K562 (cell line): ENCODE results near the gene TMEM135. TPM values are rescaled to one million over a fixed set of nuclear protein-coding genes. Genes with fewer than 3 reads are reported as not detected.

Experiments
- ATAC-seq: fragments of 200-7000 bp; cut with Tn5 transposase; 3 replicates; pipeline ENCODE4 v1.9.1; 2020; ENCODE audit warnings: moderate library complexity
- BruUV-seq: library from RNA; stranded (reverse); fragments of 400-500 nt; replicated peaks from 2 replicates; lab custom pipeline; 2021; lab: Mats Ljungman, UMichigan
- CTCF ChIA-PET: fragments of 300-600 bp; formaldehyde crosslinking; extraction: SDS; loops from one replicate; lab custom pipeline; 2021; ENCODE audit warnings: low intra/inter-chr PET ratio; lab: Yijun Ruan, JAX
- POLR2A ChIA-PET: fragments of 300-600, 350-650 bp; sonication (Branson Sonifier 250); formaldehyde crosslinking; extraction: SDS; loops from one replicate; lab custom pipeline; 2021; ENCODE audit warnings: antibody characterized with exemption, inconsistent platforms; lab: Yijun Ruan, JAX
- DNase-seq, 4 experiments: peaks; one replicate each; pipeline versions ENCODE4 v3.0.0 to v3.0.0-alpha.2; 2011 to 2018; ENCODE audit warnings: low spot score in 3 of 4, mixed read lengths in 3 of 4; ENCODE audit errors: extremely low read depth in 1 of 4
- FAIRE-seq: peaks from 2 replicates; lab custom pipeline; 2011; peaks lifted over from hg19 to GRCh38; lab: Jason Lieb, UNC
- H2AFZ ChIP-seq: 2 replicates; pipeline ENCODE4 v1.6.0; 2011; ENCODE audit warnings: low read depth, low read length, control low read depth, inconsistent platforms
- H3K27ac ChIP-seq: fragments of 200-600 bp; 3 replicates; pipeline ENCODE4 v1.8.0; 2011; ENCODE audit warnings: low read depth, mild to moderate bottlenecking, control low read depth, inconsistent platforms, low read length, moderate library complexity, mixed read lengths; ENCODE audit errors: extremely low read depth
- H3K27me3 ChIP-seq, 2 experiments: fragments of 300-600 bp in 1 of 2; 2 replicates in 1 of 2; 3 replicates in 1 of 2; pipeline versions ENCODE4 v1.6.0 to v1.8.0; 2011; ENCODE audit warnings: inconsistent platforms in 2 of 2, low read length in 2 of 2, mild to moderate bottlenecking in 1 of 2, mixed read lengths in 1 of 2, moderate library complexity in 1 of 2; ENCODE audit not compliant: control insufficient read depth in 2 of 2, insufficient read depth in 2 of 2
- H3K36me3 ChIP-seq: fragments of 300-600 bp; 3 replicates; pipeline ENCODE4 v1.8.0; 2011; ENCODE audit warnings: mild to moderate bottlenecking, low read length, inconsistent platforms; ENCODE audit not compliant: control insufficient read depth, insufficient read depth
- H3K4me1 ChIP-seq, 2 experiments: fragments of 200-600 bp in 1 of 2; replicated peaks in 1 of 2; 2 replicates in 1 of 2; 3 replicates in 1 of 2; pipeline versions ENCODE4 v1.5.1 to v1.8.0; 2011; ENCODE audit warnings: inconsistent platforms in 2 of 2, low read length in 2 of 2, mild to moderate bottlenecking in 1 of 2, mixed read lengths in 1 of 2, moderate library complexity in 1 of 2; ENCODE audit not compliant: control insufficient read depth in 2 of 2, insufficient read depth in 2 of 2
- H3K4me2 ChIP-seq: 2 replicates; pipeline ENCODE4 v1.6.1; 2011; ENCODE audit warnings: low read length, control low read depth, inconsistent platforms, mixed read lengths; ENCODE audit not compliant: insufficient read depth
- H3K4me3 ChIP-seq: fragments of 200-600 bp; sonication (generic), shearing (Covaris generic); 2 replicates; pipeline ENCODE4 v1.5.1; 2016; ENCODE audit warnings: control low read depth, inconsistent platforms
- H3K79me2 ChIP-seq: fragments of 200-600 bp; 3 replicates; pipeline ENCODE4 v1.8.0; 2011; ENCODE audit warnings: low read length, inconsistent platforms; ENCODE audit not compliant: control insufficient read depth, insufficient read depth
- H3K9ac ChIP-seq, 2 experiments: 2 replicates each; pipeline versions ENCODE4 v1.6.0 to v1.6.1; 2011; ENCODE audit warnings: low read depth in 2 of 2, low read length in 2 of 2, control low read depth in 1 of 2, inconsistent platforms in 1 of 2, mild to moderate bottlenecking in 1 of 2, mixed read lengths in 1 of 2; ENCODE audit not compliant: insufficient read depth in 1 of 2
- H3K9me1 ChIP-seq: one replicate; pipeline ENCODE4 v1.6.0; 2011; ENCODE audit warnings: inconsistent platforms, mild to moderate bottlenecking, low read length, moderate library complexity; ENCODE audit not compliant: control insufficient read depth, insufficient read depth
- H3K9me3 ChIP-seq: replicated peaks from 2 replicates; pipeline ENCODE4 v1.5.1; 2011; ENCODE audit warnings: low read depth, low read length, inconsistent platforms; ENCODE audit not compliant: control insufficient read depth, insufficient read depth
- H4K20me1 ChIP-seq: replicated peaks from 2 replicates; pipeline ENCODE4 v1.6.1; 2011; ENCODE audit warnings: low read length, inconsistent platforms, mixed read lengths; ENCODE audit not compliant: control insufficient read depth, insufficient read depth
- E2F1 ChIP-seq: sonication (generic); formaldehyde crosslinking; IDR thresholded peaks from 2 replicates; pipeline ENCODE4 v1.8.1; 2023; ENCODE audit warnings: mild to moderate bottlenecking, missing genetic modification reagents, moderate library complexity
- FOS ChIP-seq: IDR thresholded peaks from 3 replicates; pipeline ENCODE4 v1.6.1; 2011; ENCODE audit not compliant: insufficient read length; ENCODE audit errors: extremely low read depth
- POLR2H ChIP-seq: IDR thresholded peaks from 2 replicates; pipeline ENCODE4 v1.6.1; 2016; ENCODE audit warnings: missing genetic modification characterization, low read depth, mild to moderate bottlenecking, control low read depth, missing compliant biosample characterization, moderate library complexity
- SMARCE1 ChIP-seq: fragments of 450-650 bp; IDR thresholded peaks from 2 replicates; pipeline ENCODE4 v1.7.1; 2016; ENCODE audit warnings: mild to moderate bottlenecking
- SNIP1 ChIP-seq: fragments of 450-650 bp; IDR thresholded peaks from 2 replicates; pipeline ENCODE4 v1.7.1; 2017; ENCODE audit warnings: low read depth, mild to moderate bottlenecking
- U2AF2 ChIP-seq: fragments of 200-400 bp; formaldehyde crosslinking; optimal IDR thresholded peaks from 2 replicates; pipeline ENCODE3; 2017; ENCODE audit warnings: low read depth, mild to moderate bottlenecking, low read length
- ZC3H4 ChIP-seq: sonication (generic); formaldehyde crosslinking; IDR thresholded peaks from 2 replicates; pipeline ENCODE4 v1.9.0; 2021; ENCODE audit warnings: missing genetic modification reagents, borderline replicate concordance
- WGBS: fragments of 100-300 bp; shearing (Covaris generic); methylation state at CpG from one replicate; pipeline ENCODE4 v1.1.6; 2016; ENCODE audit warnings: low coverage, mixed read lengths; ENCODE audit not compliant: insufficient coverage; ENCODE audit errors: missing lambda C conversion rate; 5-methylcytosine and 5-hydroxymethylcytosine counted together
- in situ Hi-C: fragments of 300-500 bp; cut with MboI; formaldehyde crosslinking; loops from 4 replicates; pipeline ENCODE4 v1.15.0; 2018; ENCODE audit warnings: inconsistent platforms, mixed read lengths
- intact Hi-C: fragments of 100-400 bp; cut with micrococcal nuclease; formaldehyde crosslinking; loops from 2 replicates; pipeline ENCODE4 v1.14.2; 2022
- polyA plus RNA-seq, 8 experiments: library from polyadenylated mRNA; depleted of rRNA in 4 of 8; stranded (reverse) in 5 of 8; unstranded in 3 of 8; fragments of >200 nt; fragmentation: Nextera tagmentation in 2 of 8; fragmentation: Illumina TruSeq in 1 of 8; extraction: Ambion mirVana in 2 of 8; extraction: Trizol in 1 of 8; gene quantifications; 2 replicates each; pipeline versions ENCODE4 v1.2.1 to v1.2.3, GENCODE V29; 2011 to 2014; ENCODE audit warnings: inconsistent platforms in 1 of 8, missing spikeins in 1 of 8
- total RNA-seq, 7 experiments: library from RNA; depleted of rRNA in 6 of 7; stranded (reverse); fragments of >200 nt in 6 of 7; fragmentation: Illumina TruSeq in 2 of 7; extraction: Trizol in 2 of 7; gene quantifications; 2 replicates each; pipeline versions ENCODE4 v1.2.1 to v1.2.3, GENCODE V29; 2011 to 2021; ENCODE audit warnings: low replicate concordance in 1 of 7

The TMEM135 gene
- total and polyA plus RNA-seq, 9 of the 15 experiments (the other 6 are each of a cell fraction or from before 2014, with no cell fraction given) = 17.3 to 53.6 (median 24.9) TPM

- H3K27me3 ChIP-seq = no peaks in the 10 kb centered on the region
- CTCF ChIA-PET = no interaction called here
- no peak overlapping the region for H3K9ac ChIP-seq
- FAIRE-seq (no peak), ATAC-seq (no peak)
- no TSS peak for BruUV-seq
- H3K4me3 ChIP-seq = no peak overlapping the region
- WGBS = 72% methylated on average over 2 of the region's 2 CpGs
- TF ChIP-seq SMARCE1 (no peak), ZC3H4 (no peak), FOS (no peak), POLR2H (tag) (no peak), U2AF2 (no peak), E2F1 (CRISPR knock-in tag) (no peak), SNIP1 (no peak)
- TF ChIP-seq, all 486 proteins: peak for 0
- Histone ChIP-seq H3K36me3 (no peaks in the 10 kb centered on the region), H3K9me1 (no peaks in the 10 kb centered on the region), H3K4me1 (peaks cover 7 to 10% of the 10 kb centered on the region in 2 experiments; a peak in 2 of 5 replicates), H4K20me1 (no peaks in the 10 kb centered on the region), H3K4me2 (no peak overlapping the region), H3K27ac (no peak overlapping the region), H3K79me2 (no peaks in the 10 kb centered on the region), H3K9me3 (no peaks in the 10 kb centered on the region; the same call in 1 of the 2 replicates), H2AFZ (no peak overlapping the region)
- no peak for DNase-seq
- in situ Hi-C loops (no loop called here), intact Hi-C loops (no loop called here)
- POLR2A ChIA-PET = interaction anchor here (1.1 kb wide), 1 partner anchor 16 kb away, joined by 3 read pairs; no protein-coding TSS in a partner anchor
These were observed 149.3 kb downstream of the TMEM135 start for GRCh38 chr11:87187076-87187475.
